ENCODE results near the gene IFT81.

GRCh38 chr12:110176745-110177144 lies 52.6 kb downstream of the IFT81 start:
- TF ChIP-seq CTCF (IDR thresholded peaks at IDR 0.05) = no peak
- no peak for TF ChIP-seq POLR2A (IDR thresholded peaks at IDR 0.05)
